ENCODE data around the gene GRID2IP. TPM values are rescaled to one million over a fixed set of nuclear protein-coding genes. Genes with fewer than 3 reads are reported as not detected.

The GRID2IP gene
- under 0.01 TPM in 1 of 2 replicates, not detected in the other for total RNA-seq

GRCh38 chr7:6551016-6551511 lies at the start of gene GRID2IP:
Gene GRID2IP, minus strand, starts transcription at chr7:6551461. Its CDS starts 25 bp downstream, at chr7:6551436.

GRCh38 chr7:6589829-6590644 lies 38.8 kb upstream of the GRID2IP start, which contains the start of gene INTS15:
Gene INTS15, plus strand, starts transcription at chr7:6590021. Its CDS starts 263 bp downstream, at chr7:6590284.

GRCh38 chr7:6577369-6578113 lies 26.3 kb upstream of the GRID2IP start, which contains the start of gene ZDHHC4:
Gene ZDHHC4, plus strand, starts transcription at chr7:6577454. Its CDS starts 3,108 bp downstream, at chr7:6580562.

GRCh38 chr7:6447581-6448199 lies 103.6 kb downstream of the GRID2IP start, which contains the start of gene DAGLB:
Gene DAGLB, minus strand, starts transcription at chr7:6447954. Its CDS starts 112 bp downstream, at chr7:6447842.

Other genes starting within 250 kb of the GRID2IP start
- 21.5 and 34.5 TPM in 2 replicates for gene FAM220A, start 202.5 kb downstream of the GRID2IP start, total RNA-seq
- 186 and 191 TPM in 2 replicates for gene RAC1, start 176.9 kb downstream of the GRID2IP start, total RNA-seq
- 36.5 and 41.1 TPM in 2 replicates for gene DAGLB, start 103.5 kb downstream of the GRID2IP start, total RNA-seq
- gene KDELR2, start 67.3 kb downstream of the GRID2IP start, total RNA-seq, result 168 and 304 TPM in 2 replicates
- gene ZDHHC4, start 26.0 kb upstream of the GRID2IP start, total RNA-seq, result 59.1 and 69.9 TPM in 2 replicates
- gene INTS15, start 38.6 kb upstream of the GRID2IP start, total RNA-seq, result 17.4 and 20.0 TPM in 2 replicates
- gene ZNF853, start 64.1 kb upstream of the GRID2IP start, total RNA-seq, result 1.4 and 2.4 TPM in 2 replicates
- 12.0 and 13.7 TPM in 2 replicates for gene ZNF316, start 85.9 kb upstream of the GRID2IP start, total RNA-seq
- gene ZNF12, start 155.5 kb upstream of the GRID2IP start, total RNA-seq, result 20.4 and 27.5 TPM in 2 replicates
- 0.39 TPM in 1 of 2 replicates, not detected in the other for gene RSPH10B2, start 202.6 kb upstream of the GRID2IP start, total RNA-seq